Globus pallidus (tissue), 1 donor: ENCODE results near the gene CLCNKA.
"Not testable (repeated sequence)": the region's sequence is repeated elsewhere in the genome, so short reads cannot be mapped to it uniquely, and the experiment has no call there.

Experiments
- DNase-seq: peaks from one replicate; pipeline ENCODE4 v3.0.0-alpha.2; 2015; ENCODE audit warnings: low spot score

CLCNKA gene

DNA sequence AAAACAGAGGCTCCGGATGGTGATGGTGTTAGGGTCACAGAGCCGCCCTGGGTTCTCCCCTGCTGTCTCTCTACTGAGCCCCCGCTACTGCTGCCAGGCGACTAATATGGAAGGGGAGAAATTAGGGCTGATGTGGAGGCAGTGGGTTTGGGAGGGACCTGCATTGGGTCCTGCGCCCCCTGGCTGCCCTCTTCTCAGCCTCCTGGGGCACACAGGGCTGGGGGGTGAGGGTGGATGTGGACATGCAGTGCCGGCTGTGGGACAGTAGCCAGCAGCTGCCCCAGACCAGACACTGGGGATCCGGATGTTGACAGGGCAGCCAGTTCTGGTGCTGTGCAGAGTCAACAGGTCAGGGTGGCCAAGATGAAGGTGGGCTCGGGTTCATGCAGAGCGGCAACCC is 20.3 kb downstream of the CLCNKA start:
- DNase-seq, result no peak

DNA sequence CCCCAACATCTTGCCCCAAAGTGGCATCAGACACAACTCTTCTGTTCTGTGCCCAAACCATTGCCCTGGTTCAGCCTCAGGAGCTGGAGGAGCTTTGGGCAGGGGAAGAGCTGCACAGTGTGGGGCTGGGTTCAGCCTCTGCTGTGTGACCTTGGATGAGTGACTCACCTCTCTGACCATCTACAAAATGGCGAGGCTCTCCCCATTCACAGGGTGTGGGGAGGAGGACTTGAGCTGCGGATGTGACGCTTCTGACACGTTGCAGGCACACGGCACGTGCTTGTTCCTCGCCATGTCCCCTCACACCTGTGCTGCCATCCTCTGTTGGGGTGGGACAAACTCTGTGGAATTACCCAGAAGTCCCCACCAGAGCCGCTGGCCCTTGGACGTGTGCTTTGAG is 20.8 kb downstream of the CLCNKA start:
- not testable (repeated sequence) for DNase-seq

DNA sequence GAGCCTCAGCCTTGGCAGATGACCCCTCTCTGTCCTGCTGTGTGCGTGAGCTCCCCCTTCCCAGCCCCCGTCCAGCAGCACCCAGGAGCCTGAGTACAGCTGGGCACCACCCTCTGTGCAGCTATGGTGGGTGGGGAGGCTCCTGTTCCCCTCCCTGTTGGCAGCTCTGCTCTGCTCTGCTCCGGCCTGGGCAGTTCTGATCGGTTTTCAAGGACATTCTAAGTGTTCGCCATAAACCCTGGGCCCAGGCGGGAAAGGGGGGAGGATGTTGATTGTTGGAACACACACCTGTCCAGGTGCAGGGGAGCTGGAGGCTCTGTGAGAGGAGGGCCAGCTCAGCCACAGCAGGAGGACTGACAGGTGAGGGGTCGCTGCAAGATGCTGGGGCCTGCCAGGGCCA is 21.7 kb downstream of the CLCNKA start, which contains the start of gene CLCNKB:
TSS of gene CLCNKB (plus strand) at position 262 of the 400 bp plus-strand sequence. CDS start 711 bp downstream, outside the sequence.
- no peak for DNase-seq

DNA sequence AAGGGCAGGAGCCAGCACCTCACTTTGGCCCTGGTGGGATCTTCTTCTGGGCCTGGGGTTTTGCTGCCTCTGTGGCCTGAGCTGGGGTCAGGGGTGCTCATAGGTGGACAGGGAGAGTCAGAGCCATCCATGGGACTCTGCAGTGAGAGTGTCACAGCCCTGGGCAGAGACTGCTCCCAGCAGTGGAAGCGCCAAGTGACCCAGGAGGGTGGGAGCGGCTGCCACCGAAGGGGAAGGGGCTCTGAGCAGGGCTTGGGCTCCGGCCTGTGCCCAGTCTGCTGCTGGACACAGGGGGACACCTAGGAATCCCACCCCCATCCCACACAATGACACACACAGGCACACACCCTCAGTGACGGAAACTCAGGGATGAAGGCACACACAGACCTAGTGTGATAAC is 22.1 kb downstream of the CLCNKA start:
- DNase-seq, result no peak

DNA sequence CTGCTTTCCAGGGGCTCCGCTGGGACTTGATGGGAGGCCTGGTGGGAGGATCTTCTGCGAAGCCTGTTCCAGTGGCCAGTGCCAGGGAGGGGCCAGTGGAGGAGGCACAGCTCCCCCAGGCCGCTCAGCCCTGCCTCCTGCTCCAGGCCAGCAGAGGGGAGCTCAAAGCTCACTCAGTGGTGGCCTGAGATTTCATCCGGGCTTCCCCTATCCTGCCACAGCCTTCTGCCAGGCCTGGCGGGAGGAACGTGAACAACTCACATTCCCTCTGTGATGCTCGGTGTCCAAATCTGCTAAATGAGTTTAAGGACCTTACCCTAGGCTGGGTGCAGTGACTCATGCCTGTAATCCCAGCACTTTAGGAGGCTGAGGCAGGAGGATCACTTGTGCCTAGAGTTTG is 25.0 kb downstream of the CLCNKA start:
- no peak for DNase-seq

DNA sequence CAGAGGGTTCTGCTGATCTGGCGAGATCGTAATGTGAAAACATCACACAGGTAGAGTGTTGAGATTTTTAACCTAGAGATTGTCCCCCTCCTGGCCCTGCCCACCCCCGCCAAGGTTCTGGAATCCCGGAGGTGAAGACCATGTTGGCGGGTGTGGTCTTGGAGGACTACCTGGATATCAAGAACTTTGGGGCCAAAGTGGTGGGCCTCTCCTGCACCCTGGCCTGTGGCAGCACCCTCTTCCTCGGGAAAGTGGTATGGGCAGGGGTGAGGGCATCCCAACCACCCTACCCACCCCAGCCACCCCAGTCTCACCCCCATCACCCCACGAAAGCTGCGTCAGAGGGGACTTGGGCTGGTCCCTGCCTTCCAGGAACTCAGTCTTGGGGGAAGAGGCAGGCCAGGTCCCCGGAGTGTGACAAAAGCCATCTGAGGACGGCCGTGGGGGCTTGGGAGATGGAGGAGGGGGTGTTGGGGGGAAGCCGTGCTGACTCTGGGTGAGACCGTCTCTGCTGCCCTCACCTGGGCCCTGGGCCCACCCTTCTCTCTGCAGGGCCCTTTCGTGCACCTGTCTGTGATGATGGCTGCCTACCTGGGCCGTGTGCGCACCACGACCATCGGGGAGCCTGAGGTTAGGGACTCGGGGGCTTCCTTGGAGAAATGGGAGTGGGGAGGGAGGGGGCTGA is 26.1 kb downstream of the CLCNKA start:
- DNase-seq, result no peak

DNA sequence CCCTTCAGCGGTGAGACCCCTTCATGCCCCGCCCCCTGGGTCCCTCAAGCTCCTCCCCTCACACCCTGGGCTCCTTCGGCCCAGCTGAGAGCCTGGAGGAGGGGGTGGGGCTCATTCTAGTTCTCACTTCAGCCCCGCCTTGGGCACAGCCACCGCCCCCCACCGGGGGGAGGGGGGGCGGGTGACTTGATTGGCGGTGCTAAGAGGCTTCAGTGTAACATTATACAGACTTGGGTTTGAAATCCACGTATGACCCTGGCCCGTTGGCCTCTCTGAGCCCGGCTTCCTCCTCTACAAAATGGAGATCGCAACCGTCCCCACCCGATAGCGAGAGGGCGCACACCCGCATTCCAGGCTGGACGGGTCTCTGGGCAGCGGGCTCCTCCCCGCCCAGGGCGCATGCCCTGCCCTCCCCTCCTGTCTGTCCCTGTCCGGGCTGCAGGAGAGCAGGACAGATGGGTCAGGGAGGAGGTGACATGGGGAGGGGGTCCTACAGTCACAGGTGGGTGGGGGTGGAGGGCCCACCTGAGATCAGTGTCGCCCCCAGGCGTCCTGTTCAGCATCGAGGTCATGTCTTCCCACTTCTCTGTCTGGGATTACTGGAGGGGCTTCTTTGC is 26.8 kb downstream of the CLCNKA start:
- no peak for DNase-seq

DNA sequence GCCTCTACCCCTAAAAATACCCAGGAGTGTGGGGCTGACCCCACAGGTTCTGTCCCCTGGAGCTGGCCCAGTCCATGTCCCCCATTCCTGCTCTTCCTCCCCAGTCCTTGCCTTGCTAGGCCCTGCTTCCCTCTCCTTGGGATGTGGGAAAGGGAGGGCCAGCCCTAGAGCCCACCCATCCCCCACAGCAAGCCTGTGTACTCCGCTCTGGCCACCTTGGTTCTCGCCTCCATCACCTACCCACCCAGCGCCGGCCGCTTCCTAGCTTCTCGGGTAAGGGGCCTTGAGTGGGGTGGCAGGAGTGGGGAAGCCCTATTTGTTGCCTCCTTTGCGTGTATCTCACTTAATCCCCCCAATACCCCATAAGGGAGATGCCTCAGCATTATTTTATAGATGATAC is 28.5 kb downstream of the CLCNKA start:
- no peak for DNase-seq

DNA sequence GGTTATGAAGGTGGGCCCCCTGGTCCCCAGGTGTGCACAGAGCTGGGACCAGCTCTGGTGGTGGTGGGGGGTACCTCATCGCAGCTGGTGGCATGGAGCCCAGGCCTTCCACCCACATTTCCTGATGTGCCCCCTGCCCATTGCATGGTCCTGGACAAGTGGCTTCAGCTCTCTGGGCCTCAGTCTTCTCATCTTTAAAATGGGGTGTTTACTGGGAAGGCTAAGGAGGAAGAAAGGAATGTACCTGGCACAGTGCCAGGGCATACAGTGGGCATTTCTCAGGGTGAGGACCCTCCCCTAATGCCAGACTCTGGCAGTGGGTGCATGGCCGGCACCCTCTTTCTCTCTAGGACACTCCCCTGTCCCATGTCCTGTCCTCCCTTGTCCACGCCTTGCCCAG is 29.2 kb downstream of the CLCNKA start:
- no peak for DNase-seq

DNA sequence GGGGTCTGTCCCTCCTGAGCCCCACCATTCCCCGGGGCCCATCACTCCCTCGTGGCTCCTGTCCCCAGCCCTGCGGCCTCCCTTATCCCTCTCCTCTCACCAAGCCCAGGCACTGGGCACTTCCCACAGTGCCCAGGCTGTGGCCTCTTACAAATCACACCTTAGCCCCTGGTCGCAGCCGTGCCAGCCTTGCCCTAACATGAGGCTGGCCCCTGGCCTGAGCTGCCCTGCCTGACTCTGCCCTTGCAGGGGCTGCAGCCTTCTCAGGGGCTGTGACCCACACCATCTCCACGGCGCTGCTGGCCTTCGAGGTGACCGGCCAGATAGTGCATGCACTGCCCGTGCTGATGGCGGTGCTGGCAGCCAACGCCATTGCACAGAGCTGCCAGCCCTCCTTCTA is 30.1 kb downstream of the CLCNKA start:
- not testable (repeated sequence) for DNase-seq

DNA sequence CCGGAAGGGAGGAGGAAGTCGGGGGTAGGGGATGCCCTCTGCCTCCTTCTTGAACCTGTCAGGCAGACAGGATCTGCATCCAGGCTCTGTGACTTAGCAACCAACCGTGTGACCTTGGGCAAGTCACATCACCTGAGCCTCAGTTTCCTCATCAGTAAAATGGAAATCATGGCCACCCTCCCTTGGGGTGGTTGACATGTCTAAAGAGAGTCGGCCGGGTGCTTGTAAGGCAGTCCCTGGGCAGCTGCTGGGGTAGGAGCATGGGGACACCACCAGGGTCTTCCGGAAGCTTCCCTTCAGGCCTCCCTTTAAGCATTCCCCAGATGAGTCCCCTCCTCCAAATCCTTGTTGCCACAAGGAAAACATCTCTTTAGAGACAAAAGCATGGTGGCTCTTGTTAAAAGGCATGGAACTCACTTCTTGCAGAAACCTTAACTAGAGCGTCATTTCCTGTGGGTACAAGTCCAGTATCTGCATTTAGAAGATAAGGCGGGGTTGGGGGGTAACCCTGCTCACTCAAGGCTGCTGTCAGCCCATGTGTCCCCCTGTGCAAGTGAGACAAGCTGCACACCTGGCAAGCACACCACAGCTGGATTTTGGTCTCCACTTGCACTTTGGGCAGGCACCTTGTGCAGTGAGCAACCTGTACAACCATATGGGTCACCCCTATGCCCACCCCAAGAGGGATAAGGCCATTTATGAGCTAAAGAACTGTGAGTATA is 32.1 kb downstream of the CLCNKA start:
- DNase-seq, result no peak

DNA sequence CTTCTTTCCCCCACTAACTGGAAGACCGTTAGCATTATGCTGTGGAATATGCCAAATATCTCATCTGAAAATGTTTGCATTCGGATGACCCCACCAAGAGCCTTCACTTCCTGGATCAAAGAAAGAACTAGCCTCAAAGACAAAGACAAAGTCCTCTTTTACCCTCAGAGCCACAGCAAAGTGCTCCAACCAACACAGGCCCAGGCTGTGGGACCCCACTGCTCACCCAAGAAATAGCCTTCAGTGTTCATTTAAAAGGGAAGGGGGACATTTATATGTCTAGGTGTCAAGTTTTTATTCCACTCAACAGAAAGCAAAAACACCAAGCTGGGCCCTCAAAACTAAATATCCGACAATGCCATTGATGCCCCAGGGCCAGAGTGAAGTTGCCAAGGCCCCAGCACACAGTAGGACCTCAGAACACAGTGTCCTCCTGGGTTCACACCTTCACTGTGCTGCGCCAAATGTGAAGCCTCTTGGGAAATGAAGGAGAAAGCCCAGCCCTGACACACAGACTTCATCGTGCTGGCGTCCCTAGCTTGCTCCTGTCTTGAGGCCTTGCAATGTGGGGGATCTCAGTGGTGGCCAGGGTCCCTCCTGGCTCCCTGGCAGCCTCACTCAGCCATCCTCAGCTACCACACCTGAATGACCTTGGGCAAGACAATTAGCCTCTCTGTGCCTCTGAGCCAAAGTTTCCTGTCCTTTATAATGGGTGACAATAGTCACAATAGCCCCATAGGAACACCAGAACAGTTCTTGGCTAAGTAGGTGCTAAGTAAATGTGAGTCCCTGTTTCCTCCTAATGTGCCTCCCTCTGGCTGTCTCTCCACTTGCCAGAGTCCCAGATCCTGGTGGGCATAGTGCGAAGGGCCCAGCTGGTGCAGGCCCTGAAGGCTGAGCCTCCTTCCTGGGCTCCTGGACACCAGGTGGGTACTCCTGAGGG is 33.0 kb downstream of the CLCNKA start:
- DNase-seq, result no peak

DNA sequence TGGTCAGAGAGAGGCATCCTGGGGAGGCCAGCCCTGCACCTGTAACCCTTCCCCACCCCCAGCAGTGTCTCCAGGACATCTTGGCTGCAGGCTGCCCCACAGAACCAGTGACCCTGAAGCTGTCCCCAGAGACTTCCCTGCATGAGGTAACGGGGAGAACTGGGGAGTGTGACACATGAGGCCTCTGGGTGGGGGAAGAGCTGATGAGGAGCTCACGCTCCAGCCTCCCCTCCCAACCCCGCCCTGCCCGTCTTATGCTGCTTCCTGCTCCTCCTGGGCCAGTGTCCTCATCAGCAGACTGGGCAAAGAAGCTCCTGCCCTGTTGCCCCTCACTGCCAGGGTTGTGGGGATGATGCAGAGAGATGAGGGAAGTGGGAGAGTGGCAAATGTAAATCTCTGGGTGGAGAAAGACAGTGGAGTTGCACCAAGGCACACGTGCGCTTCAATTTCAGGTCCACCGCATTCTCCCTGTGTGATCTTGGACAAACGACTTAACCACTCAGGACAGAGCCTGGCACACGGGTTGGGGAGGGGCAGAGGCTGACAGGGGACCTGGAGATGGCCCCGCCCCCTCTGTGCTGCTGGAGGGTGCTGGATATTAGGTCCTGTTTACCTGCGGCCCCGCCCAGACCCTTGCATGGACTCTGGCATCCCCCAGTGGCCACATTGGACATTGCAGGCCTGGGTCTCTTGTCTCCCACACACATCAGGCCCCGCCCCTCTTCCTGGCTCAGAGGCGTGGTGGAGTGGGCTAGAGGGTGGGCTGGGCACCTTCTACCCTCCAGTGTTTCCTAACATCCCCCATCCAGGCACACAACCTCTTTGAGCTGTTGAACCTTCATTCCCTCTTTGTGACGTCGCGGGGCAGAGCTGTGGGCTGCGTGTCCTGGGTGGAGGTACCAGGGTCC is 34.0 kb downstream of the CLCNKA start:
- peak; percentile 54 for DNase-seq

DNA sequence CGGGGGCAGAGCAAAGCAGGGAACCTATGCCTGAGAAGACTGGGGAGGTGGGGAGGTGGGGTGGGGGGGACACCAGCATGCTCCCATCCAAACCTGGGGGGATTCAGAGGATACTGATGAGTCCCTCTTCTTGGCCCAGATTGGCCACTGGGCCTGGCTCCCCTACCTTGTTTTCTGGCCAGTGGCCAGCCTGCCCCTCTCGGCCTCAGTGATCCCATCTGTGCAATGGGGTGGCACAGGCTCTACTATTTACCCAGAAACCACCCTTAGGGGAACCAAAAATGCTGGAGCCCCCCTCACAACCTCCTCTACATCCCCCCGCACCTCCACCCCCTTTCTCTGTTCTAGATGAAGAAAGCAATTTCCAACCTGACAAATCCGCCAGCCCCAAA is 34.7 kb downstream of the CLCNKA start:
- DNase-seq, result not testable (repeated sequence)

DNA sequence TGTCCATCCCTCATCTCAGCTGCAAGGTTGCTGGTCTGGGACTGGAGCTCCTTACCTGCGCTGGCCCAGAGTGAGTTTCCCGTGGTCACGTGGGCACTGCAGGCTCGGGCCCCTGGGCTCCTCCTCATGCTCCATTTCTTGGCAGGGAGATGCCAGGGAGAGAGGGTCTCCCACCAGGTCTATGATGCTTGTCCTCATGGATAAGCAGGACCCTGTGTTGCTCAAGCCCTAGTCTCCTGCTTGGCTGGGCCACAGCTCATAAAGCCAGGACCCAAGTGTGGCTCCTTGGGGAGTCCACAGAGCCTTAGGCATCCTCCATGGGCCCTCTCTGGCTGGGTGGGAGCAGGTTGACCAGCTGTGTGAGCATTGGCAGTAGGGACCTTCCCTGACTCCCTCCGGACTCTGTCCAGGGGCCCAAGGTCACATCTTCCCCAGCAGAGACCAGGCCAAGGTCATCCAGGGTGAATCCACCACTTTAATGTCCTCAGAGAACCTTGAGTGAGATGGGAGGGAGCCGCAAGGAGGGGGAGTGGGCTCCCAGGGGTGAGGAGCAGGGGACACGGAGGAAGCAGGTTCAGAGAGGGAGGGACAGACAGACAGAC is 35.6 kb downstream of the CLCNKA start:
- not testable (repeated sequence) for DNase-seq

DNA sequence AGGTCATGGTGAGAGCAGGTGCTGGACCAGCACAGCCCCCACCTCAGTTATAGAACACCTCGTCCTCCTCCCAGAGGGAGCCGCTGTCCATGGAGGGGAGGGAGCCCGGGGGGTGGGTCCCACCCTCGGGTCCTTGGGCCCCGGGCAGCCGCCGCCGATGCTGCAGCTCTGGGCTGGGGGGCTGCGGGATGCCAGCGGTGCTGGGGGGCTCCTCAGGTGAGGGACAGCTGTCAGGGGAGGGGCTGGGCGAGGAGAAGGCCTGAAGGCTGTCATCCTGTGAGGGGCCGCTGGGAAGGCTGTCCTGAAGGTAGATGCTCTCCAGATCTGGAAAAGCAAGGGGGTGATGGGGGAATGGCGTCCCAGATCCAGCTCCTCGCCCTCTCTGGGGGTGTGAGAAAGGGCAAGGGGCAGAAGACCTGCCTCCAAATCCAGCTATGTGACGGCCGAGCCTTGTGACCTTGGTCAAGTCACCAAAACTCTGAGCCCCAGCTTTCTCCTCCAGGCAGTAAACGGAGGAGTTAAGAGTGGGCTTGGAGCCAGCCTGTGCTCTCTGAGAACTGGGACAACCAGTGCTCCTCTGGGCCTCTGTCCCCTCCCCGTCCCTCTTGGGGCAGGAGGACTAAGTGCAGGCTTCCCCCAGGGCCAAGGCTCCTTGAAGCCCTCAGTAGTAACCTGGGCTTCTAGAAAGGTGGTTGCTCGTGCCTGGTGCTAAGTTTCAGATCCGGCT is 36.7 kb downstream of the CLCNKA start:
- DNase-seq, result not testable (repeated sequence)

DNA sequence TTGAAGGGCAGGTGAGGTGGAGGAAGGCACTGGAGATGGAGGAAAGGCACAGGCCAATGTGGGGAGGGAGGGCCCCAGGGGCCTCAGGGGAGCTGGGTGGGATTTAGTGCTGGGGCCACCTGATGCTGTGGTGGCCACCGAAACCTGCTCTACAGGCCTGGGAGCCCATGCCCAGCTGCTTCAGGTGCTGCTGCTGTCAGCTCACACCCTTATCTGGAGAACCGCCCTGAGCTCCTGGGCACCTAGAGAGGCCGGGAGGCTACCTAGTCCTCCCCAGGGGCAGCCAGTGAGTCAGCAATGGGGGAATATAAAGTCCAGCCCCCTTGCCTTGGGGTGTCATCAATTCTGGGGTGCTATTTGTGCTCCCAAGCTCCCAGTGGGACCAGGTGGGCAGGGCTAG is 39.4 kb downstream of the CLCNKA start:
- no peak for DNase-seq

DNA sequence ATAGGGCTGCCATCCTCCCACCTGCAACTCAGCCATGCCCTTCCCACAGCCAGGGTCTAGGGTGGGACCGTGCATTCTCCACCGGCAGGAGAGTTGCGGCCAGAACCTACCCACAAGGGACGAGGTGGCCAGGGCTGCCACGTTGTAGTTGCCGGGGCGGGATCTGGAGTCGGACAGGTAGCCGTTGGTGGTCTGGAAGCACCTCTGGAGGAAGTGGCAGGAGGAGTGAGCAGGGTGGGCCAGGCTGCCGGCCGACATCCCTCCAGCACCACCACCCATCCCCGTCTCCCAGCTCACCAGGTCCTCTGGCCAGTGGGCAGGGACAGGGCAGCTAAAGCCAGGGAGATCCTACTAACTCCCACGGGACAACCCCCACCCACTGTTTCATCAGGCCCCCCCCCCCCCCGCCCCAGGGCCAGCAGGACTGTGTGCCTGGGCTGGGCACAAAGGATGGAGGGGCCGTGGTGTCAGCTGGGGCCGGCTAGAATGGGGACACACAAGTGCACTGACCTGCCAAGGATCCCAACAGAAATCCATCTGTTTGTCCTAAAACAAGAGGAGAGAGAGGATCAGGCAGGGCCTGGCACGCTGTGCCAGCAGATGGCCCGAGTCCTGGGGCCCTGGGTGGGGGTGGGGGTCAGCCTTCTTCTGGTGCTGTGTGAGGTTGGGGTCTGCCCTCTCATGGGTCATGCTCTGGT is 40.3 kb downstream of the CLCNKA start:
- not testable (repeated sequence) for DNase-seq

DNA sequence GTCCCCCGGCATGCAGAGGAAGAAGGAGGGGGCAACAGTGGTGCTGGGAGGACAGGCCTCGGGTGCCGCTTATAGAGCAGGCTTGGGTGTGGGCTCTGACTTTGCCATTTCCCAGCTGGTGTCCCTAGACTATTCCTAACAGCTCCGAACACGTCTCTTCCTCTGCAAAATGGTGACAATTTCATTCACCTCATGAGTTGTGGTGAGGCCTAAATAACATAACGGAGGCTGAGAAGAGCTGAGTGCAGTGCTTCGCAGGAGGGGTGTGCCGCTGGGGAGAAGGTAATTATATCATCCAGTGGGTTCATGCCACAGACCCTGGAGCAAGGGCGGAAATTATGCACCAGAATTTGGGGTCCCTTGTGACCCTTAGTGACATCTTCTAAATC is 40.8 kb downstream of the CLCNKA start:
- not testable (repeated sequence) for DNase-seq
